ENCODE data around the gene MYH14. TPM values are rescaled to one million over a fixed set of nuclear protein-coding genes. Genes with fewer than 3 reads are reported as not detected.

MYH14 gene
- total RNA-seq, 1 donor from 2014 or later: not detected

DNA sequence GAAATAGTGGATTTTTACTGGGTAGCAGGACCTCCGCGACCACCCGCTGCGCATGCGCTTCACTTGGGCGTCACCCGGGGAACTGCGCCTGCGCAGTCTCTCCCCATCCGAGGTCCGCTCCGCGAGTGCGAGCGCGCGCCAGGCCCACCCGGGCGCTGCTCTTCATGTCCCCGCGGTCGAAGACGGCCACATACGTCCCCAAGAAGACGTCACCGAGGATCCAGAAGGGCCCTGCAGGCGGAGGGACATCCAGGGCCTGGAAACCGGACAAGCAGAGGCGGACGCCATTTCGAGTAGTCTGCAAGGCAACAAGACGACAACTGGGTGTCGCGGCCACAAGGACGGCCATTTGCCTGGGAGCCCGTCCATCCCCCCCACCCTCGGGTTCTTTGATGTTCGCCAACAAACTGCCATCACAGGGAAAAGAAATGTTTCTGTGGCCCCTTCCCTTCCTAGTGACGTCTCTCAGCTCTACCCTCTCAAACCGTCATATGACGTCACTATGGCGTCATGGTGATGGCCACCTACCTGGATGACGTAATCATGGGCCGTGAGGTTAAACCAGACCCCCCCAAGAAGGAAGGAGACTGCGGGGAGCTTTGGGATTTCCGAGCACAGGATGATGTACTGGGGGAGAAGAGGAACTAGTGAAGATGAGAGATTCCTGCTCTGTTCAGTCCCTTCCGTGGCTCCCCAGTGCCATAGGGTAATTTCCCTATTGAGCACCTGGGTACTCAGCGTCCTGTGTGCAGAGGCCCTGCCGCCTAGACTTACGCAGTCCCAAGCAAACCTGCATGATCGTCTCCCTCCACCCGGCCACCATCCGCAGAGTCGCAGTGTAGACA lies 155.3 kb downstream of the MYH14 start:
- peak overlapping the region; percentile 77 for H3K4me2 ChIP-seq (ENCODE audit: low read length)
- H3K4me3 Mint-ChIP-seq (ENCODE audit: unreplicated experiment): no peak overlapping the region
- no peak for DNase-seq (ENCODE audit: low read depth)
- no peak overlapping the region for H3K9ac ChIP-seq (ENCODE audit: low read length)
- peak overlapping the region; percentile 82 for H2AFZ ChIP-seq (ENCODE audit: low read depth, low read length)
- H3K27me3 ChIP-seq (ENCODE audit: insufficient read depth, low read length): no peaks in the 10 kb centered on the region
- H3K4me1 Mint-ChIP-seq (ENCODE audit: low read depth, unreplicated experiment): no peaks in the 10 kb centered on the region
- H3K27ac Mint-ChIP-seq (ENCODE audit: unreplicated experiment): no peak overlapping the region
- no peaks in the 10 kb centered on the region for H3K79me2 ChIP-seq (ENCODE audit: insufficient read depth, low read length)
- H3K9me3 Mint-ChIP-seq (ENCODE audit: unreplicated experiment): peaks cover 15% of the 10 kb centered on the region
- no peaks in the 10 kb centered on the region for H3K9me3 ChIP-seq (ENCODE audit: insufficient read depth, low read depth, low read length)
- H4K20me1 ChIP-seq (ENCODE audit: insufficient read depth, low read length): no peaks in the 10 kb centered on the region
- no peak overlapping the region for H3K27ac ChIP-seq (ENCODE audit: low read depth, low read length)
- TF ChIP-seq EZH2 (IDR thresholded peaks at IDR 0.05; ENCODE audit: insufficient read depth, low read length): no peak
- TF ChIP-seq, protein P1, sequence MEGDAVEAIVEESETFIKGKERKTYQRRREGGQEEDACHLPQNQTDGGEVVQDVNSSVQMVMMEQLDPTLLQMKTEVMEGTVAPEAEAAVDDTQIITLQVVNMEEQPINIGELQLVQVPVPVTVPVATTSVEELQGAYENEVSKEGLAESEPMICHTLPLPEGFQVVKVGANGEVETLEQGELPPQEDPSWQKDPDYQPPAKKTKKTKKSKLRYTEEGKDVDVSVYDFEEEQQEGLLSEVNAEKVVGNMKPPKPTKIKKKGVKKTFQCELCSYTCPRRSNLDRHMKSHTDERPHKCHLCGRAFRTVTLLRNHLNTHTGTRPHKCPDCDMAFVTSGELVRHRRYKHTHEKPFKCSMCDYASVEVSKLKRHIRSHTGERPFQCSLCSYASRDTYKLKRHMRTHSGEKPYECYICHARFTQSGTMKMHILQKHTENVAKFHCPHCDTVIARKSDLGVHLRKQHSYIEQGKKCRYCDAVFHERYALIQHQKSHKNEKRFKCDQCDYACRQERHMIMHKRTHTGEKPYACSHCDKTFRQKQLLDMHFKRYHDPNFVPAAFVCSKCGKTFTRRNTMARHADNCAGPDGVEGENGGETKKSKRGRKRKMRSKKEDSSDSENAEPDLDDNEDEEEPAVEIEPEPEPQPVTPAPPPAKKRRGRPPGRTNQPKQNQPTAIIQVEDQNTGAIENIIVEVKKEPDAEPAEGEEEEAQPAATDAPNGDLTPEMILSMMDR (IDR thresholded peaks at IDR 0.05; ENCODE audit: insufficient read depth, low read depth, low read length): no peak
- peaks cover 6% of the 10 kb centered on the region for H3K4me1 ChIP-seq (ENCODE audit: insufficient read depth, low read length)
- peaks cover 3% of the 10 kb centered on the region for H3K36me3 Mint-ChIP-seq (ENCODE audit: low read depth, unreplicated experiment)
- no peaks in the 10 kb centered on the region for H3K36me3 ChIP-seq (ENCODE audit: insufficient read depth, low read length)
- peaks cover 10% of the 10 kb centered on the region for H3K27me3 Mint-ChIP-seq (ENCODE audit: low read depth, unreplicated experiment)
- H3K4me3 ChIP-seq (ENCODE audit: insufficient read depth, low read depth, low read length): peak overlapping the region; percentile 36
- no peak for FAIRE-seq

DNA sequence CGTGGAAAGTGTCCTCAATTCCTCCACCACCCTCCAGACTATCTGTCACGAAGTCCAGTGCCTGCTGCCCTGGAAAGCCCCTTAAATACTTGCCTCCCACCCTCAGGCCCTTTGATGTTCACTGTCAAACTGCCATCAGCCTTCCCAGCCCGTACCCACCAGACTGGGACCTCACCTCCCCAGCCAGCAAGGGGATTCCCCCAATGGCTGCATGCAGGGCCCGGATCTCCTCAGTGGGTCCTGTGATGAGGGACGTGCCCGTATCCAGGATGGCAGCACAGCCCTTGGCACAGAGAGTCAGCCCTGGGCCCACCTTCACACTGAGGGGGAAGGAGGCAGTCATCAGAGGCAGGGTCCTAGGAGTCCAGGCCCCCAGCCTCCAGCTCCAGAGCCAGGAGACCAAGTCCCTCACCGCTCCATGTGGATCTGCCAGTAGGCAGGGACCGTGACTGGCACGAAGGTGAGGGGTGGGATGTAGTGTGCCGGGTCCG lies 156.0 kb downstream of the MYH14 start:
- Mint-ChIP-seq H3K36me3 (ENCODE audit: low read depth, unreplicated experiment) (peaks cover 3% of the 10 kb centered on the region), H3K9me3 (ENCODE audit: unreplicated experiment) (peaks cover 15% of the 10 kb centered on the region), H3K27me3 (ENCODE audit: low read depth, unreplicated experiment) (peaks cover 10% of the 10 kb centered on the region), H3K4me3 (ENCODE audit: unreplicated experiment) (no peak overlapping the region), H3K27ac (ENCODE audit: unreplicated experiment) (no peak overlapping the region), H3K4me1 (ENCODE audit: low read depth, unreplicated experiment) (no peaks in the 10 kb centered on the region)
- Histone ChIP-seq H3K27ac (ENCODE audit: low read depth, low read length) (no peak overlapping the region), H3K36me3 (ENCODE audit: insufficient read depth, low read length) (no peaks in the 10 kb centered on the region), H3K9me3 (ENCODE audit: insufficient read depth, low read depth, low read length) (no peaks in the 10 kb centered on the region), H3K9ac (ENCODE audit: low read length) (no peak overlapping the region), H3K27me3 (ENCODE audit: insufficient read depth, low read length) (no peaks in the 10 kb centered on the region), H3K4me1 (ENCODE audit: insufficient read depth, low read length) (peaks cover 6% of the 10 kb centered on the region), H4K20me1 (ENCODE audit: insufficient read depth, low read length) (no peaks in the 10 kb centered on the region), H2AFZ (ENCODE audit: low read depth, low read length) (no peak overlapping the region), H3K79me2 (ENCODE audit: insufficient read depth, low read length) (no peaks in the 10 kb centered on the region), H3K4me3 (ENCODE audit: insufficient read depth, low read depth, low read length) (no peak overlapping the region), H3K4me2 (ENCODE audit: low read length) (no peak overlapping the region)
- DNase-seq (ENCODE audit: low read depth): no peak
- no peak for FAIRE-seq
- TF ChIP-seq EZH2 (IDR thresholded peaks at IDR 0.05; ENCODE audit: insufficient read depth, low read length): no peak
- TF ChIP-seq, protein P1 (IDR thresholded peaks at IDR 0.05; ENCODE audit: insufficient read depth, low read depth, low read length): no peak

Other genes with a start within 250 kb of the MYH14 start
- gene SIGLEC11, start 242.4 kb upstream of the MYH14 start, total RNA-seq: not detected in 2 replicates
- gene VRK3, start 178.2 kb upstream of the MYH14 start, total RNA-seq: 32.6 and 33.0 TPM in 2 replicates
- gene ZNF473, start 177.6 kb upstream of the MYH14 start, total RNA-seq: 9.7 and 10.2 TPM in 2 replicates
- not detected in 2 replicates for gene IZUMO2, start 40.3 kb upstream of the MYH14 start, total RNA-seq
- gene KCNC3, start 125.8 kb downstream of the MYH14 start, total RNA-seq: not detected in 2 replicates
- not detected in 2 replicates for gene NAPSA, start 162.0 kb downstream of the MYH14 start, total RNA-seq
- gene NR1H2, start 172.8 kb downstream of the MYH14 start, total RNA-seq: 33.4 and 34.8 TPM in 2 replicates
- 18.9 and 19.9 TPM in 2 replicates for gene POLD1, start 180.7 kb downstream of the MYH14 start, total RNA-seq
- 0.14 TPM in 1 of 2 replicates, not detected in the other for gene SPIB, start 215.3 kb downstream of the MYH14 start, total RNA-seq
- gene MYBPC2, start 229.3 kb downstream of the MYH14 start, total RNA-seq: not detected in 2 replicates